NT2/D1 (cell line): ENCODE measurements around the gene MYL6.

Source experiments
- YY1 ChIP-seq: IDR thresholded peaks from 2 replicates; pipeline ENCODE4 v1.6.1; 2011; ENCODE audit not compliant: insufficient read length, insufficient read depth
- ZNF274 ChIP-seq: IDR thresholded peaks from 2 replicates; pipeline ENCODE4 v1.6.1; 2011; ENCODE audit warnings: mild to moderate bottlenecking, low read depth, low read length

DNA sequence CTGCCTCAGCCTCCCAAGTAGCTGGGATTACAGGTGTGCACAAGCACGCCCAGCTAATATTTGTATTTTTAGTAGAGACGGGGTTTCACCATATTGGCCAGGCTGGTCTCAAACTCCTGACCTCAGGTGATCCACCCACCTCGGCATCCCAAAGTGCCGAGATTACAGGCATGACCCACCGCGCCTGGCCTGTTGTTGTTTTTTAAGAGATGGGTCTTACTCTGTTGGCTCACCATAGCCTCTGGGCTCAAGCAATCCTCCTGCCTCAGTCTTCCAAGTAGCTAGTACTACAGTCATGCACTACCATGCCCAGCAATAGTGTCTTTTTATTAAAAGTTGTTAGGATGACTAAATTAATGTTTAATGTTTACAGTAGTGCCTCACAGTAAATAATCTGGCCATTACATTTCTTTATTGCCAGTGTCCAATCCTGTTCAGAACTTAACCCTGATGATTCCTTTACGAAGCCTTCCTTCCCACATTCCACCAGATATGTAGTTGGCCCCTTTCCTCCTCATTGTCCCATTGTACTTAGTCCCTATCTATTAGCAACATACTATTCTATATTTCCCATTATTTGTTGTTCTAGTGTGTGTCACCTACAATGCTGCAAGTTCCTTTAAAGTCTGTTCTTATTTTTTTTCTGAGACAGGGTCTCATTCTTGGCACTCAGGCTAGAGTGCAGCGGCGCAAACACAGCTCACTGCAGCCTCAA is 39.9 kb downstream of the MYL6 start:
- TF ChIP-seq ZNF274 (no peak), YY1 (no peak)
